ENCODE results near the gene ATG7.
"Not testable (repeated sequence)": the region's sequence is repeated elsewhere in the genome, so short reads cannot be mapped to it uniquely, and the experiment has no call there.

The ATG7 gene

DNA sequence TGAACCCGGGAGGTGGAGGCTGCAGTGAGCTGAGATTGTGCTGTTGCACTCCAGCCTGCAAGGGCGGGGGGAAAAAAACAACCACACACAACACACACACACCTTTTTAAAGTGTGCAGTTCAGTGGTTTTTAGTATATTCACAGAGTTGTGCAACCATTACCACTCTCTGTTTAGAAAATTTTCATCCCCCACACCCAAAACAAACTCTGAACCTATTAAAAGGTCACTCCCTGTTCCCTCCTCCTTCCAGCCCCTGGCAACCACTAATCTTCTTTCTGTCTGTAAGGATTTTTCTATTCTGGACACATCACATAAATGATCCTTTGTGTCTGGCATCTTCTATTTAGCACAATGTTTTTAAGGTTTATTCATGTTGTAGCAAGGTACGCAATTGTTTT, 159.1 kb downstream of the ATG7 start:
- DNase-seq (ENCODE audit: low read depth): no peak
- TF ChIP-seq CTCF (IDR thresholded peaks at IDR 0.05; ENCODE audit: low read length, missing control alignments): no peak
- no peak overlapping the region for H3K4me3 ChIP-seq (replicated peaks; ENCODE audit: low read depth, low read length)

DNA sequence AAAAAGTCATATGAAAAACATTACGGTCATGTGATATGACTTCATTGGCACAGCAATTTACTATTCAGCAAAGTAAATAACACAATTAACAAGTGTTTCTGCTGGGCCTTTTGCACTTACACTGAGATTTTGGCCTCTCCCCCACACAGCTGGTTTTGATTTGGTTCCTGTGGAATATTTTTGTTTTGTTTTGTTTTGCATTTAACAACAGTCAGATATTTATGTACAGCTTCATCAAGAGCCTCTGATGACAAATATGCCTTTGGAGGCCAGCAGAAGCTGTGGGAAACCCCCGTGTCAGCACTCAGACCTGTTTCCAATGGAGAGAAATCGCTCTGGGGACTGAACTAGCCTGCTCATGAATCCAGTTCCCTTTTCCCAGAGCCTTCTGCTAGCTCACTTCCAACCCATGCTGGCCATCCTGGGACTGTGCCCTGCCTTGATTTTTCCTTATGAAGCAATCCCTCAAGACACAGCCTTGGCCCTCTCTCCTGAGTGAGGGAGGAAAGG, 161.9 kb downstream of the ATG7 start:
- H3K4me3 ChIP-seq (replicated peaks; ENCODE audit: low read depth, low read length): no peak overlapping the region
- peak; percentile 91 for DNase-seq (ENCODE audit: low read depth)
- TF ChIP-seq CTCF (IDR thresholded peaks at IDR 0.05; ENCODE audit: low read length, missing control alignments): no peak

GRCh38 chr3:11434563-11435096, 162.4 kb downstream of the ATG7 start:
- no peak for TF ChIP-seq CTCF (IDR thresholded peaks at IDR 0.05; ENCODE audit: low read length, missing control alignments)
- peak; percentile 6 for DNase-seq (ENCODE audit: low read depth)
- no peak overlapping the region for H3K4me3 ChIP-seq (replicated peaks; ENCODE audit: low read depth, low read length)

GRCh38 chr3:11435440-11436165, 163.4 kb downstream of the ATG7 start:
- no peak for TF ChIP-seq CTCF (IDR thresholded peaks at IDR 0.05; ENCODE audit: low read length, missing control alignments)
- no peak for DNase-seq (ENCODE audit: low read depth)
- H3K4me3 ChIP-seq (replicated peaks; ENCODE audit: low read depth, low read length): no peak overlapping the region

- TF ChIP-seq CTCF (IDR thresholded peaks at IDR 0.05; ENCODE audit: low read length, missing control alignments): no peak
- DNase-seq (ENCODE audit: low read depth): peak; percentile 6
- no peak overlapping the region for H3K4me3 ChIP-seq (replicated peaks; ENCODE audit: low read depth, low read length)
Measured at GRCh38 chr3:11436775-11437174, 164.6 kb downstream of the ATG7 start.

GRCh38 chr3:11437506-11437905, 165.3 kb downstream of the ATG7 start:
- DNase-seq (ENCODE audit: low read depth): no peak
- no peak for TF ChIP-seq CTCF (IDR thresholded peaks at IDR 0.05; ENCODE audit: low read length, missing control alignments)

DNA sequence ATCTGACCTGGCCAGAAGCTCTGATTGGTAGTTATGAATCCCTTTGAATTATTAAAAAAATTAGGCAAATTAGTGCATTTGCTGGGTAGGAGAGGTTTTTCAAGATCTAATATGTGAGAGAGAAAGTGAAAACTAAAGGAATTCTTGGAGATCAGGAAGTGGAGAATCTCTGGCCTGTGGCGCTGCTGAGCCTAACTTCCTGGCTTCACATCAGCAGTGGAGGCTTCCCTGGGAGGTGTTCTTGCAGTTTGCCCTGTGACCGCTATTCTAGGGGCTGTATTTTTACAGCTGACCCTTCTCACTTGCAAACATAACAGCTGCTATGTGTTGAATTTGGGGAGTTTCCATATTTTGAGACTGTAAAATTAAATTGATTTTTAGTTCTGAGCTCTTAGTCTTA, 166.4 kb downstream of the ATG7 start:
- no peak overlapping the region for H3K4me3 ChIP-seq (replicated peaks; ENCODE audit: low read depth, low read length)
- peak; percentile 59 for DNase-seq (ENCODE audit: low read depth)
- peak; percentile 32 for TF ChIP-seq CTCF (IDR thresholded peaks at IDR 0.05; ENCODE audit: low read length, missing control alignments)

More at GRCh38 chr3:11437506-11437905, 165.3 kb downstream of the ATG7 start:
- no peak overlapping the region for H3K4me3 ChIP-seq (replicated peaks; ENCODE audit: low read depth, low read length)

- DNase-seq (ENCODE audit: low read depth): not testable (repeated sequence)
Measured at GRCh38 chr3:11441346-11441745, 169.1 kb downstream of the ATG7 start.

More at GRCh38 chr3:11441346-11441745, 169.1 kb downstream of the ATG7 start:
- H3K4me3 ChIP-seq (replicated peaks; ENCODE audit: low read depth, low read length): not testable (repeated sequence)

Measured in fibroblast of pulmonary artery (primary cell).